ENCODE data around the gene ZNF511. TPM values are rescaled to one million over a fixed set of nuclear protein-coding genes. Genes with fewer than 3 reads are reported as not detected.

ZNF511 gene
- total and polyA plus RNA-seq, 7 donors = 43.2 to 64.2 (median 48.9) TPM

- intact Hi-C loops (cut with DNase I) = no loop called here
- peak; percentile 9 to 51 for DNase-seq
- ATAC-seq = no peak
- H3K4me1 ChIP-seq = peaks cover 12% of the 10 kb centered on the region
- TF ChIP-seq, protein P1, sequence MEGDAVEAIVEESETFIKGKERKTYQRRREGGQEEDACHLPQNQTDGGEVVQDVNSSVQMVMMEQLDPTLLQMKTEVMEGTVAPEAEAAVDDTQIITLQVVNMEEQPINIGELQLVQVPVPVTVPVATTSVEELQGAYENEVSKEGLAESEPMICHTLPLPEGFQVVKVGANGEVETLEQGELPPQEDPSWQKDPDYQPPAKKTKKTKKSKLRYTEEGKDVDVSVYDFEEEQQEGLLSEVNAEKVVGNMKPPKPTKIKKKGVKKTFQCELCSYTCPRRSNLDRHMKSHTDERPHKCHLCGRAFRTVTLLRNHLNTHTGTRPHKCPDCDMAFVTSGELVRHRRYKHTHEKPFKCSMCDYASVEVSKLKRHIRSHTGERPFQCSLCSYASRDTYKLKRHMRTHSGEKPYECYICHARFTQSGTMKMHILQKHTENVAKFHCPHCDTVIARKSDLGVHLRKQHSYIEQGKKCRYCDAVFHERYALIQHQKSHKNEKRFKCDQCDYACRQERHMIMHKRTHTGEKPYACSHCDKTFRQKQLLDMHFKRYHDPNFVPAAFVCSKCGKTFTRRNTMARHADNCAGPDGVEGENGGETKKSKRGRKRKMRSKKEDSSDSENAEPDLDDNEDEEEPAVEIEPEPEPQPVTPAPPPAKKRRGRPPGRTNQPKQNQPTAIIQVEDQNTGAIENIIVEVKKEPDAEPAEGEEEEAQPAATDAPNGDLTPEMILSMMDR (IDR thresholded peaks at IDR 0.05) = no peak
- H3K36me3 ChIP-seq (ENCODE audit: insufficient read depth in 1 of 2, low read depth in 1 of 2) = no peaks in the 10 kb centered on the region
- no peaks in the 10 kb centered on the region for H3K9me3 ChIP-seq
- peak overlapping the region; percentile 56 for H3K4me3 ChIP-seq
- 2 to 4% (median 3%) methylated on average over 27 to 41 of the region's 41 CpGs for WGBS, 3 donors
- no peak overlapping the region for H3K27ac ChIP-seq
- peaks cover 0 to 66% (median 47%) of the 10 kb centered on the region in 3 donors for H3K27me3 ChIP-seq (ENCODE audit: insufficient read depth in 3 of 3, low read length in 2 of 3)
Measured at GRCh38 chr10:133336118-133336576, 27.4 kb downstream of the ZNF511 start.

GRCh38 chr10:133336577-133337369 is 28.1 kb downstream of the ZNF511 start, which contains the start of gene CALY:
Gene CALY (minus strand): TSS chr10:133336896. CDS start chr10:133328989, 7,907 bp downstream.
- no peaks in the 10 kb centered on the region for H3K9me3 ChIP-seq
- ATAC-seq (peak in 1 of 4 donors; percentile 29), DNase-seq (peak; percentile 24 to 62)
- intact Hi-C loops (cut with DNase I) = no loop called here
- peaks cover 12% of the 10 kb centered on the region for H3K4me1 ChIP-seq
- H3K4me3 ChIP-seq = peak within 1 kb of the TSS; percentile 56
- TF ChIP-seq, protein P1 (IDR thresholded peaks at IDR 0.05) = no peak
- WGBS, 3 donors = 10 to 13% (median 13%) methylated on average over 40 to 63 of the region's 63 CpGs
- H3K27me3 ChIP-seq (ENCODE audit: insufficient read depth in 3 of 3, low read length in 2 of 3) = peaks cover 0 to 66% (median 47%) of the 10 kb centered on the region in 3 donors
- no peaks in the 10 kb centered on the region for H3K36me3 ChIP-seq (ENCODE audit: insufficient read depth in 1 of 2, low read depth in 1 of 2)
- no peak within 1 kb of the TSS for H3K27ac ChIP-seq

DNA sequence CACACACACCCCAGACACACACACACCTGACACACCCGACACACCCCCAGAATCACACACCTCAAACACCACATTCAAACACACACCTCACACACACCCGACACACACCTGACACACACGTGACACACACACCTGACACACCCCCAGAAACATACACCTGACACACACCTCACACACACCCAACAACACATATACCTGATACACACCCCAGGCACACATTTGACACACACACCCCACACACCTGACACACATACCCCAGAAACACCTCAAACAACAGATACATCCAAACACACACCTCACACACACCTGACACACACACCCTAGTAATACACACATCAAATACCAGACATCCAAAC is 28.6 kb downstream of the ZNF511 start:
- DNase-seq (peak in 1 of 2 donors; percentile 12), ATAC-seq (no peak)
- intact Hi-C loops (cut with DNase I) = no loop called here
- Histone ChIP-seq H3K4me1 (peaks cover 12% of the 10 kb centered on the region), H3K36me3 (ENCODE audit: insufficient read depth in 1 of 2, low read depth in 1 of 2) (no peaks in the 10 kb centered on the region), H3K27ac (no peak overlapping the region), H3K9me3 (no peaks in the 10 kb centered on the region), H3K4me3 (no peak overlapping the region), H3K27me3 (ENCODE audit: insufficient read depth in 3 of 3, low read length in 2 of 3) (peaks cover 0 to 66% (median 45%) of the 10 kb centered on the region in 3 donors)
- 81 to 95% (median 86%) methylated on average over 3 of the region's 3 CpGs for WGBS, 3 donors
- TF ChIP-seq, protein P1 (IDR thresholded peaks at IDR 0.05) = no peak

- 89 to 92% (median 90%) methylated on average over 10 of the region's 10 CpGs for WGBS, 3 donors
- DNase-seq (peak in 1 of 2 donors; percentile 36), ATAC-seq (no peak)
- no peak overlapping the region for H3K4me3 ChIP-seq
- TF ChIP-seq, protein P1 (IDR thresholded peaks at IDR 0.05) = no peak
- peaks cover 0 to 71% (median 41%) of the 10 kb centered on the region in 3 donors for H3K27me3 ChIP-seq (ENCODE audit: insufficient read depth in 3 of 3, low read length in 2 of 3)
- intact Hi-C loops (cut with DNase I) = no loop called here
- H3K9me3 ChIP-seq = no peaks in the 10 kb centered on the region
- H3K4me1 ChIP-seq = peaks cover 12% of the 10 kb centered on the region
- no peaks in the 10 kb centered on the region for H3K36me3 ChIP-seq (ENCODE audit: insufficient read depth in 1 of 2, low read depth in 1 of 2)
- H3K27ac ChIP-seq = no peak overlapping the region
Measured at GRCh38 chr10:133338080-133339071, 29.7 kb downstream of the ZNF511 start.
